OCI-LY3 (cell line): Measurements from ENCODE around the gene BBS1.

Source experiments
- EZH2phosphoT487 ChIP-seq: fragments of 200-600 bp; shearing (Covaris generic); IDR thresholded peaks from 2 replicates; pipeline ENCODE4 v1.6.1; 2018; ENCODE audit warnings: antibody characterized with exemption, mixed run types, low read depth
- TF ChIP-seq, protein P1 (sequence below): fragments of 200-600, 300-600 bp; sonication (generic); IDR thresholded peaks from 2 replicates; pipeline ENCODE4 v1.5.1; 2014; ENCODE audit warnings: antibody characterized with exemption, low read length, low read depth

- TF ChIP-seq, protein P1, sequence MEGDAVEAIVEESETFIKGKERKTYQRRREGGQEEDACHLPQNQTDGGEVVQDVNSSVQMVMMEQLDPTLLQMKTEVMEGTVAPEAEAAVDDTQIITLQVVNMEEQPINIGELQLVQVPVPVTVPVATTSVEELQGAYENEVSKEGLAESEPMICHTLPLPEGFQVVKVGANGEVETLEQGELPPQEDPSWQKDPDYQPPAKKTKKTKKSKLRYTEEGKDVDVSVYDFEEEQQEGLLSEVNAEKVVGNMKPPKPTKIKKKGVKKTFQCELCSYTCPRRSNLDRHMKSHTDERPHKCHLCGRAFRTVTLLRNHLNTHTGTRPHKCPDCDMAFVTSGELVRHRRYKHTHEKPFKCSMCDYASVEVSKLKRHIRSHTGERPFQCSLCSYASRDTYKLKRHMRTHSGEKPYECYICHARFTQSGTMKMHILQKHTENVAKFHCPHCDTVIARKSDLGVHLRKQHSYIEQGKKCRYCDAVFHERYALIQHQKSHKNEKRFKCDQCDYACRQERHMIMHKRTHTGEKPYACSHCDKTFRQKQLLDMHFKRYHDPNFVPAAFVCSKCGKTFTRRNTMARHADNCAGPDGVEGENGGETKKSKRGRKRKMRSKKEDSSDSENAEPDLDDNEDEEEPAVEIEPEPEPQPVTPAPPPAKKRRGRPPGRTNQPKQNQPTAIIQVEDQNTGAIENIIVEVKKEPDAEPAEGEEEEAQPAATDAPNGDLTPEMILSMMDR = no peak
- no peak for TF ChIP-seq EZH2phosphoT487
These were observed 38.6 kb downstream of the BBS1 start for GRCh38 chr11:66548774-66549630.
